AG04449 (cell line): ENCODE results near the gene GNGT2.

Experiments used
- CTCF ChIA-PET: fragments of 350-600 bp; formaldehyde crosslinking; extraction: SDS; loops from one replicate; lab custom pipeline; 2021; ENCODE audit warnings: antibody characterized with exemption; lab: Yijun Ruan, JAX
- POLR2A ChIA-PET: fragments of 400-600, 350-600 bp; formaldehyde crosslinking; extraction: SDS; loops from one replicate; lab custom pipeline; 2020; ENCODE audit warnings: antibody characterized with exemption, inconsistent platforms; lab: Yijun Ruan, JAX
- DNase-seq: peaks from one replicate; pipeline ENCODE4 v3.0.0-alpha.2; 2010; ENCODE audit warnings: low read depth, low spot score
- H3K4me3 ChIP-seq: 2 replicates; pipeline ENCODE4 v1.5.1; 2011; ENCODE audit warnings: low read depth, mild to moderate bottlenecking, control low read depth, low read length
- CTCF ChIP-seq: IDR thresholded peaks from one replicate; pipeline ENCODE4 v1.5.1; 2011; ENCODE audit warnings: mild to moderate bottlenecking, moderate library complexity, low read length, control low read depth, inconsistent platforms; ENCODE audit not compliant: insufficient read depth; ENCODE audit errors: missing control alignments

Gene GNGT2

GRCh38 chr17:49162866-49163265, 47.5 kb downstream of the GNGT2 start:
- CTCF ChIA-PET = interaction anchor here (1.7 kb wide), 1 partner anchor 18 kb away, joined by 5 read pairs; no protein-coding TSS in a partner anchor
- no peak overlapping the region for H3K4me3 ChIP-seq
- no peak for DNase-seq
- POLR2A ChIA-PET = no interaction called here
- TF ChIP-seq CTCF = no peak

GRCh38 chr17:49157784-49158183, 52.6 kb downstream of the GNGT2 start:
- ChIA-PET POLR2A (no interaction called here), CTCF (interaction anchor here (0.9 to 1.2 kb wide), 2 partner anchors 22 to 23 kb away, joined by 3 to 5 read pairs; no protein-coding TSS in a partner anchor)
- no peak for TF ChIP-seq CTCF
- DNase-seq = no peak
- no peak overlapping the region for H3K4me3 ChIP-seq

GRCh38 chr17:49156256-49156655, 54.1 kb downstream of the GNGT2 start:
- no peak overlapping the region for H3K4me3 ChIP-seq
- no peak for TF ChIP-seq CTCF
- CTCF ChIA-PET = interaction anchor here (1.1 kb wide), 1 partner anchor 24 kb away, joined by 3 read pairs; no protein-coding TSS in a partner anchor
- no peak for DNase-seq
- POLR2A ChIA-PET = no interaction called here
